Endometrium (tissue), 2 donors: ENCODE results near the gene SMIM32.

Source experiments
- FAIRE-seq: peaks from 2 replicates; lab custom pipeline; 2012; peaks lifted over from hg19 to GRCh38; lab: Jason Lieb, UNC
- donor health status: control.
- donor health status: control.

SMIM32 gene

GRCh38 chr5:136192526-136193321 is at the start of gene SMIM32:
TSS of gene SMIM32 (minus strand) at chr5:136193162. CDS start at chr5:136192524, 638 bp downstream.
- FAIRE-seq, result no peak

- no peak for FAIRE-seq
Observed at GRCh38 chr5:136242611-136243010, 49.6 kb upstream of the SMIM32 start.

- no peak for FAIRE-seq
Observed at GRCh38 chr5:136242136-136242535, 49.2 kb upstream of the SMIM32 start.

- FAIRE-seq, result no peak
Observed at GRCh38 chr5:136240894-136241293, 47.9 kb upstream of the SMIM32 start.

GRCh38 chr5:136236479-136237083 is 43.6 kb upstream of the SMIM32 start:
- FAIRE-seq, result no peak

- no peak for FAIRE-seq
Observed at GRCh38 chr5:136235321-136235720, 42.4 kb upstream of the SMIM32 start.

GRCh38 chr5:136232316-136232715 is 39.4 kb upstream of the SMIM32 start:
- no peak for FAIRE-seq

- FAIRE-seq, result no peak
Observed at GRCh38 chr5:136230176-136230575, 37.2 kb upstream of the SMIM32 start.

GRCh38 chr5:136228136-136228757 is 35.3 kb upstream of the SMIM32 start:
- FAIRE-seq, result no peak

GRCh38 chr5:136226401-136226800 is 33.4 kb upstream of the SMIM32 start:
- no peak for FAIRE-seq

GRCh38 chr5:136225796-136226195 is 32.8 kb upstream of the SMIM32 start:
- FAIRE-seq, result no peak

GRCh38 chr5:136222580-136223235 is 29.7 kb upstream of the SMIM32 start:
- FAIRE-seq, result no peak

- no peak for FAIRE-seq
Observed at GRCh38 chr5:136221340-136221739, 28.4 kb upstream of the SMIM32 start.

GRCh38 chr5:136216230-136216629 is 23.3 kb upstream of the SMIM32 start:
- no peak for FAIRE-seq

GRCh38 chr5:136215812-136216211 is 22.9 kb upstream of the SMIM32 start:
- FAIRE-seq, result no peak

GRCh38 chr5:136213919-136214493 is 21.0 kb upstream of the SMIM32 start:
- FAIRE-seq, result no peak

GRCh38 chr5:136212252-136212721 is 19.3 kb upstream of the SMIM32 start:
- no peak for FAIRE-seq

- FAIRE-seq, result no peak
Observed at GRCh38 chr5:136211282-136212040, 18.5 kb upstream of the SMIM32 start.

- no peak for FAIRE-seq
Observed at GRCh38 chr5:136210259-136210658, 17.3 kb upstream of the SMIM32 start.

- no peak for FAIRE-seq
Observed at GRCh38 chr5:136209346-136209910, 16.5 kb upstream of the SMIM32 start.

GRCh38 chr5:136208916-136209315 is 16.0 kb upstream of the SMIM32 start:
- no peak for FAIRE-seq
